Liver (tissue), 9 donors: Measurements from ENCODE around the gene ATP11A. TPM values are rescaled to one million over a fixed set of nuclear protein-coding genes. Genes with fewer than 3 reads are reported as not detected.
"Not testable (repeated sequence)": the region's sequence is repeated elsewhere in the genome, so short reads cannot be mapped to it uniquely, and the experiment has no call there.

Source experiments
- DNase-seq: peaks from one replicate; pipeline ENCODE4 v3.0.0-alpha.2; 2017; ENCODE audit warnings: low spot score
- H3K27ac ChIP-seq, 2 donors: one replicate each; pipeline ENCODE4 v1.7.0; 2013; ENCODE audit warnings: inconsistent platforms in 2 of 2, low read length in 2 of 2, control low read depth in 1 of 2, low read depth in 1 of 2, mild to moderate bottlenecking in 1 of 2
- H3K27me3 ChIP-seq, 4 donors: one replicate each; pipeline versions ENCODE4 v1.6.1 to v1.7.0; 2013; ENCODE audit warnings: low read length in 3 of 4, inconsistent platforms in 1 of 4, mild to moderate bottlenecking in 1 of 4, moderate library complexity in 1 of 4; ENCODE audit not compliant: control insufficient read depth in 4 of 4, insufficient read depth in 4 of 4
- H3K36me3 ChIP-seq, 4 donors: one replicate each; pipeline versions ENCODE4 v1.6.1 to v1.7.0; 2013; ENCODE audit warnings: low read length in 3 of 4, mild to moderate bottlenecking in 3 of 4, low read depth in 1 of 4, moderate library complexity in 1 of 4; ENCODE audit not compliant: control insufficient read depth in 4 of 4, insufficient read depth in 3 of 4
- H3K4me1 ChIP-seq, 4 donors: one replicate each; pipeline versions ENCODE4 v1.6.1 to v1.7.0; 2013; ENCODE audit warnings: low read length in 3 of 4, mild to moderate bottlenecking in 3 of 4, moderate library complexity in 1 of 4; ENCODE audit not compliant: control insufficient read depth in 4 of 4, insufficient read depth in 4 of 4
- H3K4me3 ChIP-seq, 3 donors: one replicate each; pipeline versions ENCODE4 v1.6.1 to v1.7.0; 2013; ENCODE audit warnings: low read length in 3 of 3, control low read depth in 1 of 3, low read depth in 1 of 3, mild to moderate bottlenecking in 1 of 3
- H3K9ac ChIP-seq, 2 donors: one replicate each; pipeline ENCODE4 v1.7.0; 2013; ENCODE audit warnings: low read length in 2 of 2, mild to moderate bottlenecking in 2 of 2, moderate library complexity in 2 of 2, control low read depth in 1 of 2, low read depth in 1 of 2
- H3K9me3 ChIP-seq, 4 donors: one replicate each; pipeline versions ENCODE4 v1.6.1 to v1.7.0; 2013; ENCODE audit warnings: low read length in 3 of 4; ENCODE audit not compliant: control insufficient read depth in 4 of 4
- EGR1 ChIP-seq, 2 donors: IDR thresholded peaks; 2 replicates each; pipeline ENCODE4 v1.6.1; 2016 to 2018; ENCODE audit warnings: antibody characterized with exemption in 2 of 2, low read depth in 2 of 2
- FOXA1 ChIP-seq: IDR thresholded peaks from 2 replicates; pipeline ENCODE4 v1.6.1; 2016; ENCODE audit warnings: antibody characterized with exemption
- FOXA2 ChIP-seq: IDR thresholded peaks from 2 replicates; pipeline ENCODE4 v1.6.1; 2016; ENCODE audit warnings: antibody characterized with exemption
- GABPA ChIP-seq, 2 donors: IDR thresholded peaks in 1 of 2; conservative IDR thresholded peaks in 1 of 2; 2 replicates each; pipeline ENCODE4 v1.6.1; 2016; ENCODE audit warnings: antibody characterized with exemption in 2 of 2, mild to moderate bottlenecking in 1 of 2, moderate library complexity in 1 of 2
- HNF4A ChIP-seq, 2 donors: conservative IDR thresholded peaks; 2 replicates each; pipeline ENCODE4 v1.6.1; 2016; ENCODE audit warnings: antibody characterized with exemption in 2 of 2, mild to moderate bottlenecking in 2 of 2
- HNF4G ChIP-seq: IDR thresholded peaks from 2 replicates; pipeline ENCODE4 v1.6.1; 2016; ENCODE audit warnings: antibody characterized with exemption
- JUND ChIP-seq, 2 donors: IDR thresholded peaks; 2 replicates each; pipeline ENCODE4 v1.6.1; 2016; ENCODE audit warnings: antibody characterized with exemption in 2 of 2
- MAX ChIP-seq: IDR thresholded peaks from 2 replicates; pipeline ENCODE4 v1.6.1; 2016; ENCODE audit warnings: antibody characterized with exemption
- NR2F2 ChIP-seq: IDR thresholded peaks from 2 replicates; pipeline ENCODE4 v1.6.1; 2016; ENCODE audit warnings: antibody characterized with exemption
- RXRA ChIP-seq, 2 donors: IDR thresholded peaks; 2 replicates each; pipeline ENCODE4 v1.6.1; 2017 to 2018; ENCODE audit warnings: antibody characterized with exemption in 2 of 2, mild to moderate bottlenecking in 1 of 2
- SP1 ChIP-seq: IDR thresholded peaks from 2 replicates; pipeline ENCODE4 v1.6.1; 2018; ENCODE audit warnings: antibody characterized with exemption, mild to moderate bottlenecking
- TAF1 ChIP-seq: conservative IDR thresholded peaks from 2 replicates; pipeline ENCODE4 v1.6.1; 2016; ENCODE audit warnings: antibody characterized with exemption, mild to moderate bottlenecking
- ZBTB33 ChIP-seq: IDR thresholded peaks from 2 replicates; pipeline ENCODE4 v1.6.1; 2016; ENCODE audit warnings: antibody characterized with exemption
- WGBS: extraction: QIAGEN DNeasy Blood & Tissue Kit; methylation state at CpG from one replicate; pipeline ENCODE4 v1.1.7; 2013; 5-methylcytosine and 5-hydroxymethylcytosine counted together
- polyA plus RNA-seq, 2 donors: library from polyadenylated mRNA; stranded (reverse) in 1 of 2; unstranded in 1 of 2; fragments of 200-250 nt in 1 of 2; fragments of >200 nt in 1 of 2; fragmentation: Nextera tagmentation in 1 of 2; extraction: Ambion mirVana in 1 of 2; gene quantifications; one replicate each; pipeline versions ENCODE4 v1.2.1 to v1.2.3, GENCODE V29; 2013 to 2015
- total RNA-seq, 2 donors: library from RNA; depleted of rRNA; stranded (reverse); fragments of >200 nt; gene quantifications; one replicate each; pipeline ENCODE4 v1.2.3, GENCODE V29; 2014
- TF ChIP-seq, protein P1 (sequence below): IDR thresholded peaks from 2 replicates; pipeline ENCODE4 v1.6.1; 2016; ENCODE audit warnings: antibody characterized with exemption
- TF ChIP-seq, protein P2 (sequence below): IDR thresholded peaks from 2 replicates; pipeline ENCODE4 v1.6.1; 2016; ENCODE audit warnings: antibody characterized with exemption, mild to moderate bottlenecking
- donor health status: healthy.
- donor health status: healthy.
- donor health status: healthy.
- donor health status: healthy.
- donor health status: healthy.

Gene ATP11A
- total and polyA plus RNA-seq, 4 donors = 8.7 to 27.9 (median 13.8) TPM

DNA sequence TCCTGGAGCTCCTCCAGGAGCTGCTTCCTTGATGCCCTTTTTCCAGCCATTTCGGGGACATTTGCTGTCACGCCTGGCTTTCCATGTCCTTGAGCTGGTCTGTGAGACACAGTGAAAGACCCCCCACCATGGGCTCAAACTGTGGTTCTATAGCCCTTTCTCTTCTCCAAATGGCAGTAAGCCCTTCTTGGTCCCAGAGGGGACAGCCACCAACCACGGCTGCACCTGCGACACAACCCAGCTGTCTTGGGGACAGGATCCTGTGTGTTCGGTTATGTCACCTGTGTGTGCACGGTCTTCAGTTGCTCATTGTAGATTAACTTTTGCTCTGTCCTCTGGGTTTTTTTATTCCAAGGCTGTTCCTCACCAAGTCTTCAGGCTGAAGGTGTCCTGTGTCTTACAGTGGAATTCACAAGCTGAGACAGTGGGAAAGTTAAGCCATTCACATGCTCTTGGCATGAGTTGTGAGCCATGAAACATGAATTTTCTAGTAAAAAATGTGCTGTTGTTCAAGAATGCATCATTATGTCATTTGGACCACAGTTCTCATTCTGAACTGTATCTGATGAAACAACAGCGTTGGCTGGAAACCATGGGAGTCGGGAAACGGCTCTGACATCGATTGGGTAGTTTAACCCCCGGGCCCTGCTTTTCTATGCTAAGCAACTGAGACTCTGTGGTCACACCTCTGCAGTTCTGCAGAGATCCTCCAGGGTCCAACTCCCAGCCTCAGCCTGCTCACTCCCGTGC, 149.7 kb downstream of the ATP11A start:
- TF ChIP-seq HNF4G = no peak
- TF ChIP-seq NR2F2 = no peak
- TF ChIP-seq FOXA2 = no peak
- no peak for TF ChIP-seq FOXA1
- TF ChIP-seq JUND (IDR thresholded peaks at IDR 0.05) = no peak
- no peak for TF ChIP-seq TAF1
- TF ChIP-seq RXRA (IDR thresholded peaks at IDR 0.05) = no peak
- TF ChIP-seq SP1 = no peak
- no peak for TF ChIP-seq EGR1 (IDR thresholded peaks at IDR 0.05; ENCODE audit: low read depth in 2 of 2)
- TF ChIP-seq ZBTB33 = no peak
- Histone ChIP-seq H3K4me3 (no peak overlapping the region), H3K4me1 (no peaks in the 10 kb centered on the region), H3K27ac (no peak overlapping the region), H3K9me3 (no peaks in the 10 kb centered on the region), H3K9ac (no peak overlapping the region), H3K27me3 (no peaks in the 10 kb centered on the region), H3K36me3 (peaks cover 10 to 74% (median 20%) of the 10 kb centered on the region in 4 donors)
- no peak for DNase-seq
- WGBS = 96% methylated on average over 12 of the region's 12 CpGs

GRCh38 chr13:112840472-112841302, 150.8 kb downstream of the ATP11A start:
- H3K27me3 ChIP-seq = no peaks in the 10 kb centered on the region
- no peak overlapping the region for H3K4me3 ChIP-seq
- DNase-seq = no peak
- WGBS = 97% methylated on average over 34 of the region's 34 CpGs
- H3K36me3 ChIP-seq = peaks cover 6 to 64% (median 13%) of the 10 kb centered on the region in 4 donors
- TF ChIP-seq ZBTB33 (no peak), NR2F2 (no peak), FOXA2 (no peak), SP1 (no peak), GABPA (IDR thresholded peaks at IDR 0.05 in 1 of 2, conservative IDR thresholded peaks at IDR 0.05 in 1 of 2) (no peak), MAX (no peak), HNF4G (no peak), FOXA1 (no peak), HNF4A (conservative IDR thresholded peaks at IDR 0.05) (no peak)
- TF ChIP-seq, protein P1, sequence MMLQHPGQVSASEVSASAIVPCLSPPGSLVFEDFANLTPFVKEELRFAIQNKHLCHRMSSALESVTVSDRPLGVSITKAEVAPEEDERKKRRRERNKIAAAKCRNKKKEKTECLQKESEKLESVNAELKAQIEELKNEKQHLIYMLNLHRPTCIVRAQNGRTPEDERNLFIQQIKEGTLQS = no peak
- TF ChIP-seq, protein P2, sequence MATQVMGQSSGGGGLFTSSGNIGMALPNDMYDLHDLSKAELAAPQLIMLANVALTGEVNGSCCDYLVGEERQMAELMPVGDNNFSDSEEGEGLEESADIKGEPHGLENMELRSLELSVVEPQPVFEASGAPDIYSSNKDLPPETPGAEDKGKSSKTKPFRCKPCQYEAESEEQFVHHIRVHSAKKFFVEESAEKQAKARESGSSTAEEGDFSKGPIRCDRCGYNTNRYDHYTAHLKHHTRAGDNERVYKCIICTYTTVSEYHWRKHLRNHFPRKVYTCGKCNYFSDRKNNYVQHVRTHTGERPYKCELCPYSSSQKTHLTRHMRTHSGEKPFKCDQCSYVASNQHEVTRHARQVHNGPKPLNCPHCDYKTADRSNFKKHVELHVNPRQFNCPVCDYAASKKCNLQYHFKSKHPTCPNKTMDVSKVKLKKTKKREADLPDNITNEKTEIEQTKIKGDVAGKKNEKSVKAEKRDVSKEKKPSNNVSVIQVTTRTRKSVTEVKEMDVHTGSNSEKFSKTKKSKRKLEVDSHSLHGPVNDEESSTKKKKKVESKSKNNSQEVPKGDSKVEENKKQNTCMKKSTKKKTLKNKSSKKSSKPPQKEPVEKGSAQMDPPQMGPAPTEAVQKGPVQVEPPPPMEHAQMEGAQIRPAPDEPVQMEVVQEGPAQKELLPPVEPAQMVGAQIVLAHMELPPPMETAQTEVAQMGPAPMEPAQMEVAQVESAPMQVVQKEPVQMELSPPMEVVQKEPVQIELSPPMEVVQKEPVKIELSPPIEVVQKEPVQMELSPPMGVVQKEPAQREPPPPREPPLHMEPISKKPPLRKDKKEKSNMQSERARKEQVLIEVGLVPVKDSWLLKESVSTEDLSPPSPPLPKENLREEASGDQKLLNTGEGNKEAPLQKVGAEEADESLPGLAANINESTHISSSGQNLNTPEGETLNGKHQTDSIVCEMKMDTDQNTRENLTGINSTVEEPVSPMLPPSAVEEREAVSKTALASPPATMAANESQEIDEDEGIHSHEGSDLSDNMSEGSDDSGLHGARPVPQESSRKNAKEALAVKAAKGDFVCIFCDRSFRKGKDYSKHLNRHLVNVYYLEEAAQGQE = no peak
- no peak overlapping the region for H3K9ac ChIP-seq
- H3K9me3 ChIP-seq = no peaks in the 10 kb centered on the region
- no peak overlapping the region for H3K27ac ChIP-seq
- H3K4me1 ChIP-seq = no peaks in the 10 kb centered on the region

- H3K27ac ChIP-seq, H3K4me1 ChIP-seq, H3K9me3 ChIP-seq, H3K27me3 ChIP-seq, H3K9ac ChIP-seq, H3K4me3 ChIP-seq, DNase-seq: not testable (repeated sequence)
- H3K36me3 ChIP-seq = peaks cover 4 to 66% (median 13%) of the 10 kb centered on the region in 4 donors
- 96% methylated on average over 31 of the region's 31 CpGs for WGBS
Measured at GRCh38 chr13:112841303-112842015, 151.6 kb downstream of the ATP11A start.
